HL-60/S4 treated with phorbol 12-myristate 13-acetate at 8.2 ng/mL for 4 days and 3 days (cell line): ENCODE measurements around the gene CASP9.

Experiments used
- in situ Hi-C: fragments of 300-500 bp; cut with MboI; formaldehyde crosslinking; loops from 2 replicates; pipeline ENCODE4 v1.15.0; 2022; ENCODE audit warnings: low sequenced_read_pairs

Gene CASP9

GRCh38 chr1:15524021-15524282, at the start of gene CASP9:
TSS of gene CASP9 (minus strand) at chr1:15524215. CDS start at chr1:15524200, 15 bp downstream.
- in situ Hi-C loops: no loop called here

GRCh38 chr1:15573477-15573876, 49.5 kb upstream of the CASP9 start:
- in situ Hi-C loops: no loop called here

- in situ Hi-C loops: no loop called here
Observed at GRCh38 chr1:15571266-15571665, 47.3 kb upstream of the CASP9 start.

GRCh38 chr1:15570861-15571260, 46.8 kb upstream of the CASP9 start:
- in situ Hi-C loops: no loop called here

- in situ Hi-C loops: no loop called here
Observed at GRCh38 chr1:15568387-15569073, 44.5 kb upstream of the CASP9 start.

- in situ Hi-C loops: no loop called here
Observed at GRCh38 chr1:15559189-15559810, 35.3 kb upstream of the CASP9 start.

GRCh38 chr1:15558516-15558915, 34.5 kb upstream of the CASP9 start:
- in situ Hi-C loops: no loop called here

- in situ Hi-C loops: no loop called here
Observed at GRCh38 chr1:15557594-15557993, 33.6 kb upstream of the CASP9 start.

- in situ Hi-C loops: no loop called here
Observed at GRCh38 chr1:15557008-15557407, 33.0 kb upstream of the CASP9 start.

- in situ Hi-C loops: no loop called here
Observed at GRCh38 chr1:15550573-15550972, 26.6 kb upstream of the CASP9 start.

- in situ Hi-C loops: no loop called here
Observed at GRCh38 chr1:15546641-15547040, 22.6 kb upstream of the CASP9 start.

GRCh38 chr1:15543589-15544568, 19.9 kb upstream of the CASP9 start:
- in situ Hi-C loops: no loop called here

GRCh38 chr1:15543251-15543588, 19.2 kb upstream of the CASP9 start:
- in situ Hi-C loops: no loop called here

GRCh38 chr1:15542388-15543250, 18.6 kb upstream of the CASP9 start:
- in situ Hi-C loops: no loop called here

GRCh38 chr1:15541231-15541792, 17.3 kb upstream of the CASP9 start:
- in situ Hi-C loops: no loop called here

GRCh38 chr1:15540186-15540585, 16.2 kb upstream of the CASP9 start:
- in situ Hi-C loops: no loop called here

- in situ Hi-C loops: no loop called here
Observed at GRCh38 chr1:15538771-15539170, 14.8 kb upstream of the CASP9 start.

GRCh38 chr1:15531682-15532081, 7.7 kb upstream of the CASP9 start:
- in situ Hi-C loops: no loop called here

- in situ Hi-C loops: no loop called here
Observed at GRCh38 chr1:15531003-15531402, 7.0 kb upstream of the CASP9 start.

GRCh38 chr1:15526490-15527339, 2.7 kb upstream of the CASP9 start, which contains the start of gene DNAJC16:
TSS of gene DNAJC16 (plus strand) at chr1:15526848. CDS start at chr1:15529106, 2,258 bp downstream.
- in situ Hi-C loops: no loop called here
